ENCODE measurements around the gene ZNF138.

DNA sequence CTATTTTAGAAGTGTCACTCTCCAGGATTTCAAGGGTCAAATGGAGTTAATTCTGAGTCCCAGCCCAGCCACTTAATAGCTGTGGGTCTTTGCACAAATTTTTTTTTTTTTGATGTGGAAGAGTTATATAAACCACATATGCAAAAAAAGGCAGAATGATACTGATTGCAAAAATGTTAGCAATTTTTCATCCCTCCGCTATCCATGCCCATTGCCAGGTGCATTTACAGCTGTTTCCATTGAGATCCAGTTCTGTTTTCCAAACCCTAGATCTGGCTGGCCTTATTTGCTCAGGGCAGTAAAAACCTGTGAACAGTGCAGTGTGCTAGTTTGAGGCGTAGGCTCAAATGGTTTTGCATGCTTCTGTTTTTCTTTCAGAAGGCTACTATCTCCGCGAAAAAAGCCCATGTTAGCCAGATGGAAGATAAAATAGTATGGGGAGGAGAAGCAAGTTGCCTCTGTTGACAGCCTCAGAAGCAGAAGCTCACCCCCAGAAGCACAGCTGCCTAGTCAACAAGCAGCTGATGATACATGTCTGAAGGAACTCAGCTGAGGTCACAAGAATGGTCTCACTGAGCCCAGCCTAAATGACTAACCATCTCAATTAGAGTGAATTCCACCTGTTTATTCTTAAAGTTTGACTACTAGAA lies 997 bp upstream of the ZNF138 start:
- TF ChIP-seq, protein P1, sequence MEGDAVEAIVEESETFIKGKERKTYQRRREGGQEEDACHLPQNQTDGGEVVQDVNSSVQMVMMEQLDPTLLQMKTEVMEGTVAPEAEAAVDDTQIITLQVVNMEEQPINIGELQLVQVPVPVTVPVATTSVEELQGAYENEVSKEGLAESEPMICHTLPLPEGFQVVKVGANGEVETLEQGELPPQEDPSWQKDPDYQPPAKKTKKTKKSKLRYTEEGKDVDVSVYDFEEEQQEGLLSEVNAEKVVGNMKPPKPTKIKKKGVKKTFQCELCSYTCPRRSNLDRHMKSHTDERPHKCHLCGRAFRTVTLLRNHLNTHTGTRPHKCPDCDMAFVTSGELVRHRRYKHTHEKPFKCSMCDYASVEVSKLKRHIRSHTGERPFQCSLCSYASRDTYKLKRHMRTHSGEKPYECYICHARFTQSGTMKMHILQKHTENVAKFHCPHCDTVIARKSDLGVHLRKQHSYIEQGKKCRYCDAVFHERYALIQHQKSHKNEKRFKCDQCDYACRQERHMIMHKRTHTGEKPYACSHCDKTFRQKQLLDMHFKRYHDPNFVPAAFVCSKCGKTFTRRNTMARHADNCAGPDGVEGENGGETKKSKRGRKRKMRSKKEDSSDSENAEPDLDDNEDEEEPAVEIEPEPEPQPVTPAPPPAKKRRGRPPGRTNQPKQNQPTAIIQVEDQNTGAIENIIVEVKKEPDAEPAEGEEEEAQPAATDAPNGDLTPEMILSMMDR (IDR thresholded peaks at IDR 0.05) = no peak
- TF ChIP-seq, protein P2, sequence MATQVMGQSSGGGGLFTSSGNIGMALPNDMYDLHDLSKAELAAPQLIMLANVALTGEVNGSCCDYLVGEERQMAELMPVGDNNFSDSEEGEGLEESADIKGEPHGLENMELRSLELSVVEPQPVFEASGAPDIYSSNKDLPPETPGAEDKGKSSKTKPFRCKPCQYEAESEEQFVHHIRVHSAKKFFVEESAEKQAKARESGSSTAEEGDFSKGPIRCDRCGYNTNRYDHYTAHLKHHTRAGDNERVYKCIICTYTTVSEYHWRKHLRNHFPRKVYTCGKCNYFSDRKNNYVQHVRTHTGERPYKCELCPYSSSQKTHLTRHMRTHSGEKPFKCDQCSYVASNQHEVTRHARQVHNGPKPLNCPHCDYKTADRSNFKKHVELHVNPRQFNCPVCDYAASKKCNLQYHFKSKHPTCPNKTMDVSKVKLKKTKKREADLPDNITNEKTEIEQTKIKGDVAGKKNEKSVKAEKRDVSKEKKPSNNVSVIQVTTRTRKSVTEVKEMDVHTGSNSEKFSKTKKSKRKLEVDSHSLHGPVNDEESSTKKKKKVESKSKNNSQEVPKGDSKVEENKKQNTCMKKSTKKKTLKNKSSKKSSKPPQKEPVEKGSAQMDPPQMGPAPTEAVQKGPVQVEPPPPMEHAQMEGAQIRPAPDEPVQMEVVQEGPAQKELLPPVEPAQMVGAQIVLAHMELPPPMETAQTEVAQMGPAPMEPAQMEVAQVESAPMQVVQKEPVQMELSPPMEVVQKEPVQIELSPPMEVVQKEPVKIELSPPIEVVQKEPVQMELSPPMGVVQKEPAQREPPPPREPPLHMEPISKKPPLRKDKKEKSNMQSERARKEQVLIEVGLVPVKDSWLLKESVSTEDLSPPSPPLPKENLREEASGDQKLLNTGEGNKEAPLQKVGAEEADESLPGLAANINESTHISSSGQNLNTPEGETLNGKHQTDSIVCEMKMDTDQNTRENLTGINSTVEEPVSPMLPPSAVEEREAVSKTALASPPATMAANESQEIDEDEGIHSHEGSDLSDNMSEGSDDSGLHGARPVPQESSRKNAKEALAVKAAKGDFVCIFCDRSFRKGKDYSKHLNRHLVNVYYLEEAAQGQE (IDR thresholded peaks at IDR 0.05; ENCODE audit: insufficient read depth in 1 of 2, low read depth in 2 of 2, low read length in 1 of 2) = no peak
- TF ChIP-seq SIN3A (IDR thresholded peaks at IDR 0.05; ENCODE audit: borderline replicate concordance, insufficient read depth, low read depth, low read length) = no peak
- no peak for TF ChIP-seq POLR2AphosphoS5 (IDR thresholded peaks at IDR 0.05; ENCODE audit: low read depth, low read length)

All from Panc1 (cell line).